Colon (tissue), 2 donors: Measurements from ENCODE around the gene RARG.
"Not testable (repeated sequence)": the region's sequence is repeated elsewhere in the genome, so short reads cannot be mapped to it uniquely, and the experiment has no call there.

ENCODE experiments used
- FAIRE-seq: peaks from 2 replicates; lab custom pipeline; 2012; peaks lifted over from hg19 to GRCh38; lab: Jason Lieb, UNC
- donor health status: control.
- donor health status: control.

Gene RARG

DNA sequence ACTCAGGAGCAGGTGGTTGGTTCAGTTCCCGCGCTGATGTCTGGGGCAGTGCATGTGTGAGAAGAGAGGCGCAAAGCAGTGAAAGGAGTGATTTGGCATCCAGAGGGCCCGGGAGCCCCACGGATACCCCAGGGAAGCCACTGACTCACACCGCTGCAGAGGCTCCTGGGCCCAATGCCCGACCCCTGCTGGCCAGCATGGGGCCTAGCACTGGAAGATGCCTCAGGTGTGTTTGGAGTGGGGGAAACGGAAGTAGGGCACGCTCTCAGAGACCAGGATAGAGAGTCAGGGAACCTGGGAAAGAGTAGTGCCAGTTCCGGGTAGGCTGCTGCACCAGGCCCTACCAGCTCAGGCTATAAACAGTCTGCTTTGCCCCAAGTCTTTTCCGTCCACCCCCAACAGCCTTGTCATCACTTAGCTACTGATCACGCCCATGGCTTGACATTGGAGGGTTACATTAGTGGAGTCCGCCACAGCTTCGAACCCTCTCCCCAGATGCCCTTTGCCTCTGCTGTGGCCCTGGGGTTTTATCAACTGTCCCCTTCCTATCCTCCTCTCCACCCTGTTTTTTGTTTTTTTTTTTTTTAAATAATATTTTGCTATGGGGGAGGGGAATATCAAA is 41.8 kb downstream of the RARG start:
- no peak for FAIRE-seq

DNA sequence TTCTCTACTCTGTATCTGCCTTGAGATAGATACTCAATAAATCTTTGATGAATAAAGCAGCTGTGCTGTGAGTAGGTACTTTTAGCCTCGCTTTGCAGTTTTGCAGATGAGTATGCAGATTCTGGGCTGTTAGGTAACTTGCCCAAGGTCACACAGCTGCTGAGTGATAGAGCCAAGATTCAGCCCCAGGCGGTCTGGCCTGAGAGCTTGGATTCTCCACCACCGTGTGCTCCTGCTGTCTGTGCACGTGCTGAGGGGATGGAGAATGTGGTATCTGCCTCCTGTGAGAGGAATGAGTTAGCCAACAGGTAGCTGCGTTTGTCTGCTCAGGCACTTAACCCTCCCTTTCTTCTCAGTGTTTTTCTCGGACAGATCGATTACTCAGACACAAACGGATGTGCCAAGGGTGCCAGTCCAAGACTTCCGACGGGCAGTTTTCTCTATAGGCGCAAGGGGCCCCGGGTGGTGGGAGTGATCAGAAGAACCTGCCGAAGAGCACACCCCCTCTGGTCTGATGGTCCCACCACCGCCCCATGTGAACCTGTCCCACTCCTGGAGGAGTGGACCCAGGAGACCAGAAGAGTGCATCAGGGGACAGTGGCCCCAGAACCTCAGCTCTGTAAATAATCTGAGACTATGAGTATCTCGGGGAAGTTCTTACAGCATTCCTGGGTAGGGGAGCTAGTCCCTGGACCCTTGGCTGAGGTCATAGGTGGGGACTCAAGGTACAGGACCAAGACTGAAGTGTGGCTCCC is 44.7 kb downstream of the RARG start:
- no peak for FAIRE-seq

DNA sequence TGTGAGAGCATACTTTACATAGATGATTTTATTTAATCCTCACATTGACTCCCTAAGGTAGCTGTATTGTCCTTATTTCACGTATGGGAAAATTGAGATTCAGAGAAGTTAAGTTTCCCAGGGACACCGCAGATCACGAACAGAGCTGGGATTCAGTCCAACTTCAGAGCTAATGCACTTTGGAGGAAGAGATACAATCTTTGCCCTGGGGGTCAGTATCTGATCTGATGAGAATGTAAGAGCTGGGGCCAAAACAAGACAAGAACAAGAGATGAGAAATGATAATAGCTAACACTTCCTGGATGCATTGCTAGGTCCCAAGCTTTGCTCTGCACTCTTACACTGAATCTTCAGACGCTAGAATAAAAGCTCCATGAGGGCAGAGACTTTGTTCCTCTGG is 45.3 kb downstream of the RARG start:
- FAIRE-seq, result no peak

DNA sequence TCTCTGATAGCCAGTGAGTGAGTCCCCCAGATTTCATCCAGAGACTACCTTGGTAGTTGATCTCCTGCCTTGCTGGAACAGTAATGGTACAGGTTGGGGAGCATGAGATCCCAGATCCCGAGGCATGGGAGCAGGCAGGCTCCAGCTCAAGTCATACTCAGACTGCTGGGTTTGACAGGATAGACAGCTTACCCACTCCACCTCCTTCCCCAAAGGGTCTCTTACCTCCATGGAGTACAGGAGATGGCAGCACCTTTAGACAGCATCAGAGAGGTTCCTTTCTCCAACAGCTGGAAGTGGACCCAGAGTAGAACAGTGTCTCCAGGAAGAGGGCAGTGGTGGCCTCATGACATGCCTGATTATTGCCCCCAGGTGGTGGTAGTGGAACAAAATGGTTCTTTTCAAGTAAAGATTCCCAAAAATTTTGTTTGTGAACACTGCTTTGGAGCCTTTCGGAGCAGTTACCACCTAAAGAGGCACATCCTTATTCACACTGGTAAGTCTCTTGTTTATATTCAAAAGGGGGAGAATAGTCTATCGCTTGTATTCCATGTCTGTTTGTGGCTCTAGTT is 46.3 kb downstream of the RARG start:
- FAIRE-seq, result no peak

DNA sequence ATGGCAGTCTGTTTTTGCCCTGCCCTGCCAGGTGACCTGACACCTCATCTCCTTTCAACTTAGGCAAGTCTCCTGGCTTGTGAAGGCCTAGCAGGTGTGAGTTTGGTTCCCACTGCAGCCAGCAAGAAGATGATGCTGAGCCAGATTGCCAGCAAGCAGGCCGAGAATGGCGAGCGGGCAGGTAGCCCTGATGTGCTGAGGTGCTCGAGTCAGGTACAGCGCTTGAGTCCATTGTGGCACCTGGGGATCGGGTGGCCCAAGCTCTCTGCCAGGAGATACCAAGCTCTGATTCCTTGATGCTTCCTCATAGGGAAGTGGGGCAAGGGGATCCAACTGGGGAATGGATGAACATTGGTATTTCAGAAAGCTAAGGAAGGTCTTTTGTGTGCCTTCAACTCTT is 47.2 kb downstream of the RARG start:
- FAIRE-seq, result no peak

DNA sequence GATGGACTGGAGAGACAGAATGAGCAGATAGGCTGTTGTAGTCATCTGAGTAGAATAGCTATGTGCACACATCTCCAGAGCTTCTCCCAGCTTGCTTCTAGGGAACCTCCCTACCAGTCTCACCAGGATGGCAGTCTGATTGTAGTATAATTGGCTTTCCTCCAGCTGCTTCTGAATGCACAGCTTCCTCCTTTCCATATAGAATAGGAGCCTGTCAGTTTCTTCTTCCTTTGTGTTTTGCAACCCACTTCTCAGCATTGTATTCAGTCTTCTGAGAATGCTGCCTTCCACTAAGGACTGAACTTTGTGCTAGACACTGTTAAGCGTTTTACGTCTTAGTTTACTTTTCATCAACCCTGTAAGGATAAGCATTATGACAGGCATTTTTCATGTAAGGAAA is 49.1 kb downstream of the RARG start:
- FAIRE-seq, result no peak

DNA sequence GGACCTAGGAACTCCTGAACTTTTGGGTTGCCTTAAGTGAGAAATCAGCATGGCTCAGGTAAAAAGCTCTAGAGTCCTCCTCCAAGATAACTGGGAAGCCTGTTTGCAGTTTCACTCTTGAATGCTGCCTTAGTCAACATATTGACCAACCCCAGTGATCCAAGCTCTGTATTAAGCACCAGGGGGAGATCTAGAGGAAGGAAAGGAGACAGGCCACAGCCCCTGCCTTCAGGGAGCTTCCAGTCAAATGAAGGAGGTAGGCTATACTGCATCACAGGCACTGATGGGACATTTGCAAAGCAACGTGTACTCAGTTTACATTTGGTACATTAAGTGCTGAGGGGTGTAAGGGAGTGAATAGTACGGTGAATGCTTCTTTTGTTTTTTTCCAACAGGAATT is 50.1 kb downstream of the RARG start:
- FAIRE-seq, result no peak

DNA sequence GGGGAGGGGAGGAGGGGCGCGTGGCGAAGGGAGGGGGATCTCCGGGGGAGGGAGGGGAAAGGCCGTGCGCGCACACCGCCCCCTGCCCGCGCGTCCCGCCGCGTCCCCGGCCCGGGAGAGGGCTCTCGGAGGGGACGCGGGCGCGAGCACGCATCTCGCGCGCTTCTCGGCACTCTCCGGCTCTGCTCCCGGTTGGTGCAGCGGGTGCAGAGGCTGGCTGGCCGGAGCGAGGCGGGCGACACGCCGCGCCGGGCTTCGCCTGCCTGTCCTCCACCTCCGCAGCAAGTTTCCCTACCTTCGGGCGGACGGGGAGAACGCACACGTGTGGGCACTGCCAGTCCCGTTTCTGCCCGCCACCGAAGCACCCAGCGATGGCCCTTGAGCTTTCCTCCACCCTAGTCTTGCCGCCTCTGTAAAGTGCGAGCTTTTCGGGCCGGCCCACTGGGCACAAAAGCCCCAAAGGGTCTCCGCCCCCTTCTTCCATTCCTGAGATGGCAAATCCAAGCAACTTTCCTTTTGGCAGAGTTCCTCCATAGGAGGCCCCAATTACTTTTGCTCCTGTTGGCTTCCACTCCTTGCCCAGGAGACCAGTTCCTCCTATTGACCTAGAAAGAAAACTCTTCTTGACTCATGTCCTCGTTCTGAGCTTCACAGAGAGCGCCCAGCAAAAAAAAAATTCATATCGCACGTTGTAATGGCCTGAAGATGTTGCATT is 50.9 kb downstream of the RARG start:
- FAIRE-seq, result no peak

DNA sequence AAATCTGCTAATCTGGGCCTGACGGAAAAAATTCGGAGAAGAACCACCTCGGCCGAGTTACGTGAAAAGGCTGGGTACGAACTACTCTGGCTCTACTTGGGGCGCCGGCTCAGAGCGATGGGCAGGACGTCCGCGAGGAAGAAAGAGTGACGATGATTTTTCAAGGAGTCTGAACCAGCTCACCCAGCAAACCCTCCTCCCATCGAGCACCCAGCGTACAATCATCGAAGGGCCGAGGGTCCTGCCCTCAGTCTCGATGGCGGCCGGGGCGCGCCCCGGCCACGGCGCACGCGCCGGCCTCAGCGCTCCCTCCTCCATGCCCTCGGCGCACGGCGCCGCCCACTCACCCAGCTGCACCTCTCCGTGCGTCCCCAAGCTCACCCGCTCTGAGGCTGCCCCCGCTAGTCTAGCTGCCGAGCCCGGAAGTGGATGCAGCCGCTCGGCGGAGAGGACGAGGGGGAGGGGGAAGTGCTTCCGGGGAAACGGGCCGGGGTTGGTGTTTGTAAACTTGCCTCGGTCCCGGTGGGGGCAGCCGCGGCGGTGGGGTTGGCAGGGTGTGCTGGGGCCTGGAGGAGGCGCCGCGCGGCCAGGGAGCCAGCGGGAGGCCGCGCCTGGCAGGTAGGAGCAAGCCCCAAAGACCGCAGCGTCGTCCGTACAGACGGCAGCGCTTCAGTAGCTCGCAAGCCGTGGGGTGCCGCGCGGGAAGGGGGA is 51.6 kb downstream of the RARG start, which contains the start of the genes CSAD and ZNF740:
TSS of gene CSAD (minus strand) at position 706 of the 711 bp plus-strand sequence. CDS start 7,455 bp downstream, outside the sequence.
TSS of gene ZNF740 (plus strand) at position 503 of the 711 bp plus-strand sequence. CDS start 1,262 bp downstream, outside the sequence.
- no peak for FAIRE-seq

DNA sequence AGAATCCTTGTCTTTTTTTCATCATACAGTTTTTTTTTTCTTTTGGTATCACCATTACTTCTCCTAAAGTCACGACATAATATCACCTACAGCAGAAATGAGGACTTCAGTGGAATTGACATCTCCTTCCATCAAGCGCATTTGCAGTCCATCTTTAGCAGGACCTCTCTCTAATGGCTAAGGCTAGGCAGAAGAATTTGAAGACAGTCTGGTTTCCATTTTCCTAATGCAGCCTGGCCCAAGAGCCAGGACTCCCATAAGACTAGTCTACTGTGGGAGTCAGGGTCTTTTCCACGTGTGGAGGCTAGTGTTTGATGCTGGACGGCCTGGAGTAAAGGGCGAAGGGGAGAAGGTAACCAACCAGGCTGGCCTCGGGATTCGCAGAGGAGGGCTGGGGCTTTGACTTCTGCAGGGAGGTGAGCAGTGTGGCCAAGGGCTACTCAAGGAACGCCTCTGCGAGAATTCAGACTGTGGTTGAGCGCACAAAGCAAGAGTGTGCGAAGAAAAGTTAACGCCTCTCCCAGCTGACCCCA is 52.3 kb downstream of the RARG start:
- no peak for FAIRE-seq

DNA sequence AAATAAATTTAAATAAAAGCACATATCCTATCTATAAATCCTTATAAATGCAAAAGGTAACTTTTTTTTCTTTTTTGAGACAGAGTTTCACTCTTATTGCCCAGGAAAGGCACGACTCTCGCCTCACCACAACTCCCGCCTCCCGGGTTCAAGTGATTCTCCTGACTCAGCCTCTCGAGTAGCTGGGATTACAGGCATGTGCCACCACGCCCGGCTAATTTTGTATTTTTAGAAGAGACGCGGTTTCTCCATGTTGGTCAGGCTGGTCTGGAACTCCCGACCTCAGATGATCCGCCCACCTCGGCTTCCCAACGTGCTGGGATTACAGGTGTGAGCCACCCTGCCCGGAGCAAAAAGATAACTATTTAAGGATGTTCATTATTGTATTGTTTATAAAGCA is 53.2 kb downstream of the RARG start:
- FAIRE-seq, result not testable (repeated sequence)

DNA sequence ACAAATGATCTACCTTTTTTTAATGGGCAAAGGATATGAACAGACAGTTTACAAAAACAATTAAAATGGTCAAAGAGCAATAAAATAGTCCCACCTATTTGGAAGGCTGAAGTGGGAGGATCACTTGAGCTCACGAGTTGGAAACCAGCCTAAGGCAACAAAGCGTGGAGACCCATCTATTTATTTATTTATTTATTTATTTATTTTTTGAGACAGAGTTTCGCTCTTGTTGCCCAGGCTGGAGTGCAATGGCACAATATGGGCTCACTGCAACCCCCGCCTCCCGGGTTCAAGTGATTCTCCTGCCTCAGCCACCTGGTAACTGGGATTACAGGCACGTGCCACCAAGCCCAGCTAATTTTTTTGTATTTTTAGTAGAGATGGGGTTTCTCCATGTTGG is 54.6 kb downstream of the RARG start:
- not testable (repeated sequence) for FAIRE-seq

DNA sequence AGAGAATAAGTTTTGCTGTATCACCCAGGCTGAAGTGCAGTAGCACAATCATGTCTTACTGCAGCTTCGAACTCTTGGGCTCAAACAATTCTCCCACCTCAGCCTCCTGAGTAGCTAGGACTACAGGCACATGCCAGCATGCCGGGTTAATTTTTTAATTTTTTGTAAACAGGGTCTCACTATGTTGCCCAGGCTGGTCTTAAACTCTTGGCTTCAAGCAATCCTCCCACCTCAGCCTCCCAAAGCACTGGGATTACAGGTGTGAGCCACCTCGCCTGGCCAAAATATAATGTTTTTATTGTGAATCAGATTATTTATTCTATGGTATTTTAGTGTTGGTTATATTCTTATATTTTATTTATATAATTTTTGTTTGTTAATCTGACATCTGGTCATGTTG is 55.3 kb downstream of the RARG start:
- no peak for FAIRE-seq

DNA sequence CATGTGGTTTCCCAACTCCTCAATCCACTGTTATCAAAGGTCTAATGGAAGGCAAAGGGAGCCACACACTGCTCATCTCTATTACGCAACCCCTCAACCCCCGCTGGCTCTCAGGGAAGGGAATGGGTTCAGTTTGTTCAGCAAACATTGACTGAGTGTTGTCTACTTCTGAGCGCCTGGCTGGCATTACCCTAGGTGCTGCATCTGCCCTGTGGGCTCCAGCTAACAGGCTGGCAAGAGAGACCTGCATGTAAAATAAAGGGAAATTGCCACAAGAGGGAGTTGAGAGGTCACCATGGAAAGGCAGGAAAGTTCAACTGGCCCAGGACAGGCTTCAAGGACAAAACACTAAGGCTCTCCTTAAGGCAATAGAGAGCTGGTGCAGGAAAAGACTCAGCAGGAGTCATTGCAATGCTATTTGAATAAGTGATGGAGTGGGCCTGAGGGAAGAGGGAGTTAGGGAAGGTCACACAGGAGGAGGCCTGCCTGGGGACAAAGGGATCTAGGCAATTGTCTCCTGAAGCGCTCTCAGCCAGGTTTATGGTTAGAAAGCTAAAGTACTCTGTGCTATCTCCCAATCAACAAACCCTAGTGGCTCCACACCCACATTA is 57.0 kb downstream of the RARG start:
- no peak for FAIRE-seq

DNA sequence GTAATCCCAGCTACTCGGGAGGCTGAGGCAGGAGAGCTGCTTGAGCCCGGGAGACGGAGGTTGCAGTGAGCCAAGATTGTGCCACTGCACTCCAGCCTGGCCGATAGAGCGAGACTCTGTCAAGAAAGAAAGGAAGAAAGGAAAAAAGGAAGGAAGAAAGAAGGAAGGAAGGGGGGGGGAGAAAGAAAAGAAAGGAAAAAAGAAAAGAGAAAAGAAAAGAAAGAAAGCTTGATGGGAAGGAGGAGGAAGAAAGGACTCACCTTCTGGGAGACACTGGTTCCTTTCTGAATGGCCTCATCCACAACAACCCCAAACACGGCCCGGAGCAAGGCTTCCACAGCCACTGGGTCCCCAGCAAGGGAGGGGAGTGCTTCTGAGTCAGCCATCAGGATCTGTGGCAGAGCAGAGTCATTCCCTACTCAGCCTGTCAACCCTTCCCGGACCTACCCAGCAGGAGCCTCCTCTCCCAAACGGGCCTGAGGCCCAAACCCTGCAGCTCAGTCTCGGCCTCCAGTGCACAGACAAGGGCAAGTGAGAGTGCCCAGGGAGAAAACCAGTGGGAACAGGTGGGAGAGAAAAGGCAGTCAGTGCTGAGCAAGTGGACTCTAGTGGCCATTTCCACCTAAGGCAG is 58.8 kb downstream of the RARG start:
- FAIRE-seq, result no peak

DNA sequence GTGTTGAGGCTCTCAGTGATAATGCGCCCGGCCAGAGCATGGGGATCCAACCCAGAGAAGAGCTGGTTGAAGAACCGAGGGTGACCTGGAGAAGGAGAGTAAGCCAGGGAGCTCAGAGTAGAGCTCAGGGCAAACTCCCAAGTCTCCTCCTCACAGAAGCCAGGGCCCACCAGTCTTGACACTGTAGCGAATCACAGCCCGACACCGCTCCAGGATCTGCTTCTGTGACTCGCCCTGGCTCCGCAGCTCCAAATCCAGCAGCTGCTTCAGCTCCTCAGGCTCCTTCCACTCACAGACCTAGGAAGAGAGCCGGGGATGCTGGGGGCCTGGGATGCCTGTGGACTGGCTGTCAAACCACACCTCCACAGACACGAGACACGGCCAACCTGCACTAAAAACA is 59.7 kb downstream of the RARG start:
- no peak for FAIRE-seq

DNA sequence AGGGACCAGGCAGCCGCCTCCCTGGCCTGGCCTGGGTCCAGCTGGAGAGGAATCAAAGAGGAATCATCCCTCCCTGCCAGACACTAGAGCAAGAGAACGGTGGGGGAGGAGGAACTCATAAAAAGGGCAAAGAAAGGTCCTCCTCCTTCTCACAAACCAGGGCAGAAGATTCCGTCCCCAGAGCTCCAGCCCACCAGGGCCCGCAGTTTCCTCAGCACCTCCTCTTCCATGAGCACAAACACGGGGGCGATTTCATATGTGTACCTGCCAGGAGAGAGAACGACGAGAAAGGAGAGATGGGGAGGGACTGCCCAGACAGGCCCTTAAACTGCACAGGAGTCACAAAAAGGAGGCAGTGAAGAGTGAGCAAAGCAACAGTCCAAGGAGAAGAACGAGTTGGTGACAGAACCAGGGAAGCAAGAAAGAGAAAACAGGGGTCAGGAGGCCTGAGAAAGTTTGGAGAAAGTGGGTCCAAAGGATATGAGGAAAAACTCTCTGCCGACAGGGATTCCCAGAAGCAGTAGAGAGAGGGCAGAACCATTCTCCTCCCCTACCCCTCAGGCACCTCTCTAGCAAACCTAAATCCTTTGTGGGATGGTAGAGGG is 60.2 kb downstream of the RARG start:
- no peak for FAIRE-seq

DNA sequence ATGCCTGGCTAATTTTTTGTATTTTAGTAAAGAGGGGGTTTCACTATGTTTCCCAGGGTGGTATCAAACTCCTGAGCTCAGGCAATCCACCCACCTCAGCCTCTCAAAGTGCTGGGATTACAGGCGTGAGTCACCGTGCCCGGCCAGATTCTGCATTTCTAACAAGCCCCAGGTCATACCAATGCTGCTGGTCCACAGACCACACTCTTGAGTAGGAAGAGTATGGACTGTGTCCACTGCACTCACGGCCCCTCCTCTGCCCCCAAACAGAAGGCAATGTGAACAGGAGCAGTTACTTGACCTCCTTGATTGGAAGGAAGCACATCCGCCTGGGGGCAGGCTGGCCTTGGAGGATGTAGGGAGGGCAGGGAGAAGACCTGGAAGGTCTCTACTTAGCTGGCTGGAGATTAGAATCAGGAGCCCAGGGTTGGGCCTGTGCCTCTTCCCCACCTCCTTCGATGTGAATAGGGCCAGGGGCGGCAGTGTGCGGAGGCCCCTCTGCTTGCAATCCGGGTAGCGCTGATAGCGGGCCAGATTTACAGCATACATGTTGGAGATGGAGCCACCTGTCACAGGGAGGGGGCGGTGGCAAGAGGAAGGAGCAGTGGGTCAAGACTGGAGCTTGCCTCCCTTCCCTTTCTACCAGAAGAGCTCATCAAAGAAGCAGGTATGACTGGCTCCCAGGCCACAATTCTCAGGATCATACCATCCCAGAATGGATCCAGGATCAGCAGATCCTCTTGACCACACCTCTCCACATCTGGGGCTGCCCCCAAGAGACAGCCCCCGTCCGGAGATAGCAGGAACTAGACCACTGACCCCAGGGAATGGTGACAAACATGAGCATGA is 60.9 kb downstream of the RARG start:
- no peak for FAIRE-seq

DNA sequence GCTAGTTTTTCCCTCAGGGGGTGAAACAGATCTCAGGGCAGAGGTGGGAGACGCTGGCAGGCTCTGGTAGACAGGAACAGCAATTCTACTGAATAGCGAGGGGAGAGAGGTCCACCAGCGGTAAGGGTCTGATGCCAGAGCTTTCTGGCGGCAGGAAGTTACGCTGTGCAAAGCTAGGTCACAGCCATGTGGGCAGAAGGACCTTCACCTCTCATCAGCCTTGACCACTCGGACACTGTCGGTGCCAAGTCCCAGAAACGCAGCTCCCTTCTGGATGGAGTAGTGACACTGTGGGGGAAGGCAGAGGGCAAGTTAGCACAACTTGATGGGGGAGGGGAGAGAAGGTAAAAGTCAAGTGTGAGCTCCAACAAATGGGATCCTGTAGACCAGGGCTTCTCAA is 61.8 kb downstream of the RARG start:
- no peak for FAIRE-seq

DNA sequence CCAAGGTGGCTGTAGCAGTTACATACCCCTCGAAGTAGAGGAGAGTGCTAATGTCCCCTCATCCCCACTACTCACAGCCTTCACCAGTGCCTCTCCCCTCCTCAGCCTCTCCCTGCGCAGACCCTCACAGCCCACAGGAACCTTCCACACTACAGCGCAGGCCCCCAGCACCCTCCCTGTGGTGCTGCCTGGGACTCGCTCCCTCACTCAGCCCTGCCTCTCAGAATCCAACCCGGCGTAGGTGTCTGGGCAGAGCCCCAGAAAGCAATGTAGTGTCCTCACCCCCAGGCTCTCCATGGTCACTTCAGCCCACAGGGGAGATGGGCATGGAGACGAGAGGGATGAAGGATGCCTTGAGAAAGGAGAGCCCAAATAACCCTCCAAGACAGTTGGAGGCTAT is 62.4 kb downstream of the RARG start:
- no peak for FAIRE-seq
